Hematopoietic multipotent progenitor cell treated with erythropoietin and hydrocortisone succinate and interleukin-3 and kit ligand, for 15 days (in vitro differentiated cells): ENCODE data around the gene ACTRT2.

Experiments
- DNase-seq: peaks from one replicate; pipeline ENCODE4 v3.0.0-alpha.2; 2015; ENCODE audit warnings: low spot score

Gene ACTRT2

DNA sequence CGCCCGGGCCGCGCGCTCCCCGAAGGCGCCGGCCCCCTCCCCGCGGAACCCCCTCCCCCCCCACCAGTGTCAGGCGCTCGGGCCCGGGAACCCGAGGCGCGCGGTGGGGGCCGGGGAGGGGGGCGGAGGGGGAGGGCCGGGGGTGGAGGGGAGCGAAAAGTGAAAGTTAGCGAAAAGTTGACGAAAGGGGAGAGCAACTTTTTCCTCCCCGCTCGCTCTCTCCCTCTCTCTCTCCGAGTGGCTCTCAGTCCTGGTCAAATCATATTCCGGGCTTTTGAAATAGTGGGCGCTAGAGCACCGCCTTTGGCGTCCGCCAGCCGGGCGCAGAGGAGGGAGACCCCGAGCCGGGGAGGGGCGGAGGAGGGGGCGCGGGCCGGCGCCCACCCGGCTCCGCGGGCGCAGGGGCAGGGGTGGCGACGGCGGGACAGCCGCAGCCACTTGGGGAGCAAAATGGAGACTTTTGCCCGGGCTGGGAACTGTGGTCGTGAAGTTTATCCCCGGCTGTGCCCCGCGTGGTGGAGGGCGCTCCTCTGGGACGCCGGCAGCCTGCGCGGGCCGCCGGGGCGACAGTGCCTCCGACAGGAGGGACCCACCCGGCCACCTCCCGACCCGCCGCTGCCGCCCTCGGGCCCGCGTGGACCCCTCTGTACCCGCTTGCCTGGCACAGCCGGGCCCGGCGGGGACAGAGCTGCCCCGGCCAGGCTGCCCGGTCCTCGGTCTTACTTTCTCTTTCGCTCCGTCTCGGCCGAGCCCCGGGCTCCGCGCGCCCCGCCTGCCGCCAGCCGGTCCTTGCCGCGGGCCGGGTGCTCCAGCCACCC, 48.4 kb downstream of the ACTRT2 start:
- no peak for DNase-seq

DNA sequence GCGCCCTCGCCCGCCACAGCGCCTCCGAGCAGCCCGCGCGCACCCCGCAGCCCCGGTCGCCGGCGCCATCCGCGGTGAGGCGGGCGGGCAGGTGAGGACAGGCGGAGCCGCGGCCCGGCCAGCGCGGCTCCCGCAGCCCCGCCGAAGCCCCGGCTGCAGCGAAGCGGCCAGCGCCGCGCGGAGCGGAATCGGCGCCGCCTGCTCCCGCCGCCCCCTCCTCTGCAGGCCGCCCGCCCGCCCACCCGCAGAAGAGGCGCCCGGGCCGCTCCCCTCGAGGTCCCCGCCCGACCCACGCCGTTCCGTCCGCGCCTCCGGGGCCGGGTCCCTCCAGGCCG, 49.0 kb downstream of the ACTRT2 start:
- no peak for DNase-seq

DNA sequence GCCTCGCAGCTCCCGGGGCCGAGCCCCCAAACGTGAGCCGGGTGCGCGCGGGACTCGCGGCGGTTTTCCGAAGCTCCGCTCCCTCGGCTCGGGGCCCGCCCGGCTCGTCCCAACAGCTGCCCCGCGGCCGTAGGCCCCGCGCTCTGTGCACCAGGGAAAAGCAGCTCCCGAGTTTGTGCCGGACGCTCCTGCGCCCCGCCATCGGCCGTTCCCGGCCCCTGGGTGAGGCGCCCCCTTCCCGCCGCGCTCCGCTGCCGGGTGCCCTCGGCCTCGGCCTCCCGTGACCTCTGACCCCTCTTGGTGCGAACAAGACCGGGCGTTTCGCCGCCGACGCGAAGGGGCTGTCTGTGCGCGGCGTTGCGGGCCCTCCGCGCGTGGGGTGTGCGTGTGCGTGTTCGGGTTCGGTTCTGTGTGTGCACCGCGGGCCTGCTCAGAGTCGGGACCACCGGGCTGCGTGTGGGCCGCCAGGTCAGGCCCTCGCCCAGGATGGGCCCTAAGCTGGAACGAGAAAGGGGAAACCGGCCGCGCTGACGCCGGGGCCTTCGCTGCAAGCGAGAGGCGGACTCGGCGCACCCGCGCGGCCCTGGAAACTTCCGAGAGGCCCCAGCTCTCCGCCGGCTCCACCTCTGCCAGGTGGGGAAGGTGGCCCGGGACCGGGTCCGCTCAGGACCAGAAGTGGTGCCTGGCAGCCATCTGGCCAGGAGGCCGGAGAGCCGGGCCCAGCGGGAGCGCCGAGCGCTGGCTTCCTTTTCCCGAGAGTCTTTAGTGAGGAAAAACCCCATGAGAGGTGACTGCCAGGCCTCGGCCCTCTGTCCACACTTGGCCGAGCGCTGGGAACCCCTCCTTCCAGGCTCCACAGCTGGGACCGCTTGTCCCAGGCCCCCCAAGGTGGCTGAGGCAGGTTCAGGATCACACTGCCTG, 49.6 kb downstream of the ACTRT2 start:
- DNase-seq = no peak

DNA sequence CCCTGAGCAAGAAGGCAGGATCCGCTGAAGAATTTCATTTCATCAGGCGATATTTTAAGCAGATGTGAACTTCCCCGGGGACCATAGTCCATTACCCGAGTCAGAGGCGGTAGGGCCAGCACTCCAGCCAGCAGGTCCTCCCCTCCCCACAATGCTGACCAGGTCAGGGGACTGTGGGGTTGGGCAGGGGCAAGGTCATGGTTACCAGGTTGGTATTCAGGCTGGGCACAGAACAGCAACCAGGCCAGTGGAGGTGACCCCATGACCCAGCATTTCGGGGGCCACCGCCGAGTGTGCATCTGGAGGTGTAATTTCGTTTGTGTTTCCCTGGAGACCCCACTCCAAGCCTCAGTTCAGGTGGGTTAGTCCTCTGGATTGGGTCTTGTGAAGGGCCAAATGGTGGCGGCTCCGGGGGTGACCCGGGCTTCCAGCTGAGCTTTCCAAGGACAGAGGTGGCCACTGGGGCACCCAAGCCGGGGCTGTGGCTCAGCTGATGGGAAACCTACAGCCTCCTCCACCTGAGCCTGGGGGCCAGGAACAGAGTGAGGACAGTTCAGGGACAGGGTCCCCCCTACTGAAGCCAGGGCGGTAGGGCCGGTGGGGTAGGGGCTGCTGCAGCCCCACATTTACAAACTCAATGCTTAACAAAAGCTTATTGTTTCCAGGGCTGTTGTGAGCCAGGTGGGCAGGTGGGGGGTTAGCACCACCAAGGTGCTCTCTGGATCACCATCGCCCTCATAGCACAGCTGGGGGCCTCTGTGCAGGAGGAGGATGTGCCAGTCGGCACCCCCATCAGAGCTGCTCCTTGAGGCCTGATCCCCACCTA, 50.5 kb downstream of the ACTRT2 start:
- DNase-seq = no peak
